Prostate gland (tissue), 2 donors: Measurements from ENCODE around the gene TM4SF4.

Experiments
- CTCF ChIP-seq, 4 experiments: fragments of 200-600 bp in 2 of 4; fragments of 450-650 bp in 2 of 4; sonication (generic) in 2 of 4; IDR thresholded peaks; 1 replicate in 3 of 4; 2 replicates in 1 of 4; pipeline ENCODE4 v1.5.1; 2016 to 2019; ENCODE audit warnings: antibody characterized with exemption in 4 of 4, mild to moderate bottlenecking in 2 of 4, moderate library complexity in 2 of 4
- POLR2A ChIP-seq: fragments of 450-650 bp; IDR thresholded peaks from one replicate; pipeline ENCODE4 v1.6.1; 2016; ENCODE audit warnings: antibody characterized with exemption, mild to moderate bottlenecking
- POLR2AphosphoS5 ChIP-seq: sonication (generic); formaldehyde crosslinking; IDR thresholded peaks from one replicate; pipeline ENCODE4 v1.6.1; 2017; ENCODE audit warnings: antibody characterized with exemption

DNA sequence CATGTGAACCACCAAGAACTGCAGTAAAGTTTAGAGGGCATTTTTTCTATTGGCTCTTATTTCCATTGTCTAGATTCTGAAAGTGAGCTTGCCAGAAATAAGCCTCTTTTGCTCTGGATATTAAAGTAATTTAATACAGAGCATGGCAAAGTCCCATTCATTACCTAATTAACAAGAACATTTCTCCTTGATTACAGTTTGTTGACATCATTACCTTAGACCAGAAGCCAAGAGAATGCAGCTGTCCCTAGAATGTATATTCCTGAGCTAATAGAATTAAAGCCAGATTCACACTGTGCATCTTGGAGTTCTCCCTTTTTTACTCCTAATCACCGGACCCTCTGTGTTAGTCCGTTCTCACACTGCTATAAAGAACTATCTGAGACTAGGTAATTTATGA lies 46.4 kb upstream of the TM4SF4 start:
- TF ChIP-seq POLR2A: no peak
- TF ChIP-seq CTCF (IDR thresholded peaks at IDR 0.05): no peak
- TF ChIP-seq POLR2AphosphoS5: no peak
